CD4-positive, alpha-beta T cell treated with Interleukin-2 at 100 ng/mL for 4 hours (primary cell): Measurements from ENCODE around the gene CBARP.
A peak's percentile ranks its signal among the peaks of the same experiment; 100 is the strongest.
"Not testable (repeated sequence)": the region's sequence is repeated elsewhere in the genome, so short reads cannot be mapped to it uniquely, and the experiment has no call there.

Experiments
- DNase-seq: peaks from one replicate; pipeline ENCODE4 v3.0.0-alpha.2; 2020; ENCODE audit warnings: low spot score

Gene CBARP

GRCh38 chr19:1252821-1253513 is 15.2 kb upstream of the CBARP start:
- DNase-seq = peak; percentile 82

DNA sequence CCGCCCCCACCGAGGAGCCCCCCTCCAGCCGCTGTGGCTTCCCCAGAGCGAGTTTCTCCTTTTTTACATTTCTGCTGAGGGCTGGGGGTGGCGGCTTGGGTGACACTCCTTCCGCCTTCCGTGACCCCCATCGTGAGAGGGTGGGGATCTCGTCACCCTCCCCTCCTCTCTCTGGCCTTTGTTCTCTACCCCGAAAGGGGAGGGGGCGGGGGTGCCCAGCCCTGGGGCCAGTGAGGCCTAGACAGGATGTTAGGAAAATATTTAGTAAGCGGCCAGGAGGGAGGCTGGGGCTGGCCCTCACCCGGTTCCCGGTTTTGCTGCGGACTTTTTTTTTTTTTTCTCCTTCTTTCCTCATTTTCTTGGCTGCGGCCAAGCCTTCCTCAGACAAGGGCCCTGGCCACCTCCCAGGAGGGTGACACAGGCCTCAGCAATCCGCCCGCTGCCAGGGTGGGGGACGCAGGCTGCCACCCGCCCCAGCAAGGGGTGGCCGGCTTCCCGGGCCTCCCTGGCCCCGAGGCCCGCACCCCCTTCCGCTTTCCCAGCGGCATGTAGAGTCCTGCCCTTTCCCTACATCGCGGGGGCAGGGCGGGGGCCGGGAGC is 14.5 kb upstream of the CBARP start:
- DNase-seq = peak; percentile 83

DNA sequence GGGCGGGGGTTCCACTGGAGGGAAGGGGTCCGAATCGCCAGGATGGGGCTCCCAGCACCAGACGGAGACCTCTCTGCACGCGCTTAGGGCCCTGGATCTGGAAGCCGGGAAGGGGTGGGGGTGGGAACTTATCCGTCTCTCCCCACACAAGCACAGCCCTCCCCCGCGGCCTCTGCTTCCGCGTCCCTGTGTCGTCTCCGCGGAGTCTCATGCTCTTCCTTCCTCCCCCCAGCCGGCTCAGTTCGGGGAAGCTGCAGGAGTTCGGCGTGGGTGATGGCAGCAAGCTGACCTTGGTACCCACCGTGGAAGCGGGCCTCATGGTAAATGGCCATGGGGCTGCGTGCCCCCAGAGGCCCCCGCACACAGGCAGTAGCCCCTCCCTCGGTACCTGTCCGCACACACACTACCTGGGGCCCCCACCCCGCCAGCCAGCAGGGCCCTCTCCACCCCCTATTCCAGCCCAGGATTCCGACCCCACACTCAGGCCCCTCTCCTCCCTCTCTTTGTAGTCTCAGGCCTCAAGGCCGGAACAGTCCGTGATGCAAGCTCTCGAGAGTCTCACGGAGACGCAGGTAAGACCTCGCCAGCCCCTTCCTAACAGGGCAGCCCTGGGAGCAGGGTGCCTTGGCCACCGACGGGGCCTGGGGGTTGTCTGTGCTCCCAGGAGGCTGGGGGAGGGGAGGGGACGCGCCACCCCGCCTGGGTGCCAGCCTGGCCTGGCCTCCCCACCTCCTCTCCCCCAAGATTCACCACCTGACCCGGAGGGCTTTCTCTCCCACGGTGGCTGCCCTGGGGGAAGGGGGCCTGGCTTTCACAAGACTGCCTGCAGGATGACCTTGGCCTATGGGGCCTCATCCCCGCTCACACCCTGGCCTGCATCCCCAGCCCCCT is 13.8 kb upstream of the CBARP start:
- DNase-seq = peak; percentile 55

DNA sequence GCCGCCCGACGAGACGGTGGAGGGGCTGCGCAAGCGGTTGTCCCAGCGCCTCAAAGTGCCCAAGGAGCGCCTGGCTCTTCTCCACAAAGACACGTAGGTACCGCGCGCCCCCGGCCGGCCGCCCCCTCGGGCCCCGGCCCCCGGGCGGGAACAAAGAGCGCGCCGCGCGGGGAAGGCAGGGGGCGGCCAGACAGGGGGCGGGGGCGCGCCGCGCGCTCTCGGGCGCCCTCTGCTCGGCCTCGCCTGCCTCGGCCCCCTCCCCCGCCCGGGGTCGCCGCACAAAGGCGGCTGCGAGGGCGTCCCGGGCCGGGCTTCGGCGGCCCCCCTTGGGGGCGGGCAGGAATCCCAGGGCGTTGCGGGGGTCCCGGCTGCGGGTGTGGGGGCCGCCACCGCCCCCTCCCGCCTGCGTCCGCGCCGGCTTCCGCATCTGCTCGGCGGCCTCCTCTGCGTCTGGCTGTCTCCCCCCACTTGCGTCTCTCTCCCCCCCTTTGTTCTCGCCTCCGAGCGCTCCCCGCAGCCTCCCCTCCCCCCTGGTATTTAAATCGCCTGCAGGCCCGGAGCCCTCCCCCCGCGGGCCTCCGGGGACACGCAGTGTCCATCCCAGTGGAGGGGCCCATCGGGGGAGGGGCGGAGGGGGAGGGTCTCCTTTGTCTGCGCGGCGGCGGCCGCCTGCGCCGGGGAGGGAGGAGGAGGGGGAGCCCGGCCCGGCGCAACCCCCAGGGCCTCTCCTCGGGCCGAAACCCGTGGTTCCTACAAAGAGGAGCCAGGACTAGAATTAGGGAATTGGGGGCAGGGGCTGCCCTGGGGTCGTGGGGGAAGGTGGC is 12.8 kb upstream of the CBARP start:
- peak; percentile 54 for DNase-seq

- DNase-seq = no peak
These were observed 12.2 kb upstream of the CBARP start for GRCh38 chr19:1249990-1250436.

GRCh38 chr19:1249298-1249989 is 11.6 kb upstream of the CBARP start:
- DNase-seq = peak; percentile 94

DNA sequence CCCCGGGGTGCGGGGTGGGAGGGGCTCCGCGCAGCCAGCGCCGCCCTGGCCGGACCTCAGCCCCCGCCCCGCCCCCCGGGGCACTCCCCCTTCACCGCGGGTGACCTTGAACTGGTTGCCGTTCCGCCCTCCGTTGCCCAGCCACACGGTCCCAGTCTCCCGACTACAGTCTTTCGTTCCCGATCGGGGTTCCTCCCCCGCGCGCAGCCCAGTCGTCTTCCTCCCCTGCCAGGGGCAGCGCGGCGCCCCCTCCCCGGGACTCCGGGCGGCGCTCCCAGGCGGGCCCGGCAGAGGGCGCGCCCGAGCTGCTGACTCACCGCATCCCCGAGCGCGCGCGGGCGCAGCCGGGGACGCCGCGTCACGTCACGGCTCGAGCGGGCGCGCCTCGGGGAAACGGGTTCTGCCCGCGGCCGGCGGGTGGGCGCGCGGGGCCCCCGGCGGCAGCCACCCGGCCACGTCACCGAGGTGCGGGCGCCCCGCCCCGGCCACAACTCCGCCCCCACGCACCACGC is 11.0 kb upstream of the CBARP start:
- DNase-seq = peak; percentile 85

GRCh38 chr19:1248139-1248785 is 10.5 kb upstream of the CBARP start, which contains the start of gene MIDN:
Gene MIDN (plus strand): TSS chr19:1248583. CDS start chr19:1250297, 1,714 bp downstream.
- DNase-seq = peak; percentile 70

DNA sequence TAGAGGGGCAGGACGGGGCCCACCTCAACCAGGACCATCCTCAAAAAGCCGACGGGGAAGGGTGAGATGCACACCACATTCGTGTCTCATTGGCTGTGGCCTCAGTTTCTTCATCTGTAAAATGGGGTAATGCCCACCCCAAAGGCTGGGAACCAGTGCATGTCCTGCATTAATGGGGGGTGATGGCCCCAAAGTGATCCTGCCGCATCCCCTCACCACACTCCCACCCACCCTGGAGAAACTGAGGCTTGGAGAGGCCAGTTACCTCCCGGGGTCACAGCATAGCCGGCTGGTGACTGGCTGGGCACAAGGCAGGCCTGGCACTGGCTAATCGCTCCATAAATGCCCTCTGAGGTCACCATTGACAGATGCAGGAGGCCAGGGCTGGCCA is 9.9 kb upstream of the CBARP start:
- no peak for DNase-seq

DNA sequence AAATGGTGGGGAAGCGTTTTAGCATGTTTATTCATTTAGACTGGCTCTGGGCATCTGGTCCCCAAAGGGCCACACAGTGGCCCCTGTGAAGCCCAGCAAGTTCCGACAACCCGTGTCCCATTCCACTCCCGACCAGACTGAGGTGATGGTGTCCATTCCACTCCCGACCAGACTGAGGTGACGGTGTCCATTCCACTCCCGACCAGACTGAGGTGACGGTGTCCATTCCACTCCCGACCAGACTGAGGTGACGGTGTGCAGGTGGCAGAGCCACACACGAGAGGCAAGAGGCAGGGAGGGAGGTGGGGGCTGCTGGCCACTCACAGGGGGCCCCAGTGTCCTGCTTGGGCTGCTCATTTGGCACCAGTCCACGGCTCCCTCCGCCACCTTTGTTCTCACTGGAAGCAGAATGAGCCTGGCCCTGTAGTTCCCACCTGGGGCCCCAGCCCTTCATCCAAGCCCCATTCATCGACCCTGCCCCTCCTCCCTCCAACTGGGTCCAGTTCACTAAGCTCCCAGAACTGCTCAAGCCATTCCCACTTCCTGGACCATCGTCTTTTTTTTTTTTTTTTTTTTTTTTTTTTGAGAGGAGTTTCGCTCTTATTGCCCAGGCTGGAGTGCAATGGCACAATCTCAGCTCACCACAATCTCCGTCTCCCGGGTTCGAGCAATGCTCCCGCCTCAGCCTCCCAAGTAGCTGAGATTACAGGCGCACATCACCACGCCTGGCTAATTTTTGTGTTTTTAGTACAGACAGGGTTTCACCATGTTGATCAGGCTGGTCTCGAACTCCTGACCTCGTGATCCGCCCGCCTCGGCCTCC is 8.7 kb upstream of the CBARP start:
- not testable (repeated sequence) for DNase-seq

- no peak for DNase-seq
These were observed 7.9 kb upstream of the CBARP start for GRCh38 chr19:1245494-1246264.

GRCh38 chr19:1244693-1245451 is 7.1 kb upstream of the CBARP start:
- DNase-seq = peak; percentile 29

DNA sequence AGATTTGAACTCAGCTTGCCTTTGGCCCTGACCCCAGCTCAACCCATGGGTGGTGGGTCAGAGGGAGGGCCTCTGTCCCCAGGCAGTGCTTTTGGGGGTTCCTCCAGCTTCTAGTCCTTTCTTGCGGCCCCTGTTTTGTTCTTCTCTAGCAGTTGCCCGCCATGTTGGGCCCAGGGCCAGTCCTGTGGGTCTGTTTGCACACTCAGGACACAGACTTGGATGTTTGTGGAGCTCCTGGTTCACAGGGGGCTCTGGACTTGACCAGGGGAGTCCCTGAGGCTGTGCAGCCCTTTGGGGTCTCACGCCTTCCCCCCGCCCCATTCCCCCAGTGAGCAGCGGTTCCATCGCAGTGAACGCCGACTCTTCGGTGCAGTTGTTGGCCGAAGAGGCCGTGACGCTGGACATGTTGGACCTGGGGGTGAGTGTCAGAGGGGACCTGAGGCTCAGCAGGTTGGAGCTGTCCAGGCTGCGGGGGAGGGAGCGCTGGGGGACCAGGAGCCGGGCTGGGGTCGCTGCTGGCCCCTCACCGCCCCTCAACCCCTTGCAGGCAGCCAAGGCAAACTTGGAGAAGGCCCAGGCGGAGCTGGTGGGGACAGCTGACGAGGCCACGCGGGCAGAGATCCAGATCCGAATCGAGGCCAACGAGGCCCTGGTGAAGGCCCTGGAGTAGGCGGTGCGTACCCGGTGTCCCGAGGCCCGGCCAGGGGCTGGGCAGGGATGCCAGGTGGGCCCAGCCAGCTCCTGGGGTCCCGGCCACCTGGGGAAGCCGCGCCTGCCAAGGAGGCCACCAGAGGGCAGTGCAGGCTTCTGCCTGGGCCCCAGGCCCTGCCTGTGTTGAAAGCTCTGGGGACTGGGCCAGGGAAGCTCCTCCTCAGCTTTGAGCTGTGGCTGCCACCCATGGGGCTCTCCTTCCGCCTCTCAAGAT is 6.2 kb upstream of the CBARP start:
- DNase-seq = peak; percentile 87

DNA sequence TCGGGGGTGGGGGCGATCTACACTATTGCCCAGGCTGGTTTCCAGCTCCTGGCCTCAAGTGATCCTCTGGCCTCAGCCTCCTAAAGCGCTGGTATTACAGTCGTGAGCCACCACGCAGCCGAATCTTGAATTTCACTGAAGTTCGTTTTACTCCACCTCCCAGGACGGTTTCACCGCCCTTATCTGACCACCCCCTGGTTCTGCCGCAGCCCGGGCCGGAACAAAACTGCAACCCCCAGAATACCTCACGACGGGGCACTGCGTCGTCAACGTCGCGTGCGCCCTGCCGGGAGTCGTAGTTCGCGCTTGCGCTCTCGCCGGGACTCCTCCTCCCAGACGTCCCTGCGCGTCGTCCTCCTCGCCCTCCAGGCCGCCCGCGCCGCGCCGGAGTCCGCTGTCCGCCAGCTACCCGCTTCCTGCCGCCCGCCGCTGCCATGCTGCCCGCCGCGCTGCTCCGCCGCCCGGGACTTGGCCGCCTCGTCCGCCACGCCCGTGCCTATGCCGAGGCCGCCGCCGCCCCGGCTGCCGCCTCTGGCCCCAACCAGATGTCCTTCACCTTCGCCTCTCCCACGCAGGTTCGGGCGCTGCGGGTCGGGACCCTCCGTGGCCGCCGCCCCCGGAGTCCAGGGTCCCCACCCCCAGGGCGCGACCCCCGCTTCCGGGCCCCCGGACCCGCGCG is 3.8 kb upstream of the CBARP start, which contains the start of gene ATP5F1D:
TSS of gene ATP5F1D (plus strand) at position 335 of the 679 bp plus-strand sequence. CDS start at position 435, 100 bp downstream.
- peak; percentile 91 for DNase-seq

DNA sequence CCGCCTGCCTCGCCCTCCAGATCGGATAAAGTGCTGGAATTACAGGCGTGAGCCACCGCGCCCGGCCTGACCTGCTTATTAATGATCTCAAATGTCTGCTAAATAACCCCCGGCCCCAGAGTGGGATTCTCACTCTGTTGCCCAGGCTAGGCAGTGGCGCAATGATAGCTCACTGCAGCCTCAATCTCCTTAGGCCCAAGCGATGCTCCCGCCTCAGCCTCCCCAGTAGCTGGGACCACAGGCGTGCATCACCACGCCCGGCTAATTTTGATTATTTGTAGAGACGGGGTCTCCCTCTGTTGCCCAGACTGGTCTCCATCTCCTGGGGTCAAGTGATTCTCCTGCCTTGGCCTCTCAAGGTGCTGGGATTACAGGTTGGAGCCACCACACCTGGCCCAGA is 3.1 kb upstream of the CBARP start:
- DNase-seq = no peak
